Ovary (tissue), 9 donors: Measurements from ENCODE around the gene WNT4. TPM values are rescaled to one million over a fixed set of nuclear protein-coding genes. Genes with fewer than 3 reads are reported as not detected.

ENCODE experiments used
- DNase-seq, 5 donors: peaks; one replicate each; pipeline ENCODE4 v3.0.0-alpha.2; 2019 to 2020
- H3K27ac ChIP-seq, 2 donors: fragments of 200-600 bp; one replicate each; pipeline versions ENCODE4 v1.5.1 to v1.8.0; 2019 to 2022
- H3K27me3 ChIP-seq: fragments of 200-600 bp; one replicate; pipeline ENCODE4 v1.8.0; 2022
- H3K36me3 ChIP-seq: fragments of 200-600 bp; sonication (generic); one replicate; pipeline ENCODE4 v1.5.1; 2019
- H3K4me1 ChIP-seq: one replicate; pipeline ENCODE4 v1.8.1; 2013; ENCODE audit warnings: mild to moderate bottlenecking, moderate library complexity; ENCODE audit not compliant: insufficient read depth
- H3K4me3 ChIP-seq: fragments of 200-600 bp; sonication (generic); one replicate; pipeline ENCODE4 v1.5.1; 2017
- H3K9me3 ChIP-seq, 2 donors: fragments of 200-600 bp in 1 of 2; sonication (generic) in 1 of 2; one replicate each; pipeline versions ENCODE4 v1.5.1 to v1.8.1; 2013 to 2019; ENCODE audit warnings: mild to moderate bottlenecking in 1 of 2, moderate library complexity in 1 of 2
- EP300 ChIP-seq: sonication (generic); formaldehyde crosslinking; IDR thresholded peaks from one replicate; pipeline ENCODE4 v1.6.1; 2017; ENCODE audit warnings: antibody characterized with exemption
- POLR2A ChIP-seq: fragments of 450-650 bp; IDR thresholded peaks from one replicate; pipeline ENCODE4 v1.6.1; 2017; ENCODE audit warnings: antibody characterized with exemption, mild to moderate bottlenecking, moderate library complexity
- WGBS, 3 donors: extraction: QIAGEN DNeasy Blood & Tissue Kit in 1 of 3; methylation state at CpG; one replicate each; pipeline versions ENCODE4 v1.1.5 to v1.1.7; 2013 to 2017; 5-methylcytosine and 5-hydroxymethylcytosine counted together
- intact Hi-C, 4 donors: fragments of 100-400 bp; cut with DNase I; formaldehyde crosslinking; loops; one replicate each; pipeline versions ENCODE4 v1.11.0 to v1.15.1; 2022 to 2023
- polyA plus RNA-seq, 2 donors: library from polyadenylated mRNA; stranded (reverse); fragments of 200-250 nt in 1 of 2; fragments of 350-450 nt in 1 of 2; fragmentation: Illumina TruSeq in 1 of 2; extraction: RNeasy Lipid Tissue Mini Kit (QIAGEN cat#74804) in 1 of 2; gene quantifications; one replicate each; pipeline ENCODE4 v1.2.3, GENCODE V29; 2013 to 2014
- total RNA-seq, 7 donors: library from RNA; depleted of rRNA in 2 of 7; stranded (reverse); fragments of >200 nt in 2 of 7; fragmentation: NEBNext Ultra II Directional in 3 of 7; extraction: Animal tissue kit (Norgen Biotek cat#: 25700) in 3 of 7; gene quantifications; one replicate each; pipeline versions ENCODE4 v1.1.0 to v1.2.4, GENCODE V29; 2016 to 2023
- TF ChIP-seq, protein P1 (sequence below), 3 donors: fragments of 450-650 bp in 2 of 3; fragments of 200-600 bp in 1 of 3; IDR thresholded peaks; one replicate each; pipeline versions ENCODE4 v1.5.1 to v1.8.0; 2016 to 2022; ENCODE audit warnings: antibody characterized with exemption in 3 of 3, mild to moderate bottlenecking in 1 of 3
- donor health status: DM: no; HTN: no; CAD: no; lungs with moderate emphysema.
- donor health status: DM: no; HTN: no; CAD: no.
- donor health status: Bipolar disorder and iron deficiency.
- donor health status: DM: yes; HTN: yes; CAD: no.
- donor health status: DM: no; HTN: no; CAD: no.
- donor health status: DM: yes; HTN: yes; CAD: no.

WNT4 gene
- total and polyA plus RNA-seq, 9 donors: 3.7 to 125 (median 17.2) TPM

DNA sequence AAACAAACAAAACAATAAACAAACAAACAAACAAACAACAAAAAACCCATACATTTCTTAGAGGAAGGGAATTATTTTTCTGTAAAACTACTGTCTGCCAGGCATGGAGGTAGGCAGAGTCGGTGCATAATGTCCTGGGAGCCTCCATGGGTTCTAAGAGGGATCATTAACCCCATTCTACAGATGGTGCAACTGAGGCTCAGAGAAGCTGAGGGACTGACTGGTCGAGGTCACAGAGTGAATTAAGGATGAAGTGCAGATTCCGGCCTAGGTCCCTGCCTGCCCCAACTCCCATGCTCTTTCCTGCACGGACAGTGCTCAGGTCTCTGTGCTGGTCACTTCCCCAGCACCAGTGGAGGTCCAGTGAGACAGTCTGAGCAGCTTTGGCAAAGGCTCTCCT, 15.8 kb upstream of the WNT4 start:
- Histone ChIP-seq H3K4me1 (peaks cover 2% of the 10 kb centered on the region), H3K4me3 (no peak overlapping the region), H3K27me3 (no peaks in the 10 kb centered on the region), H3K9me3 (no peaks in the 10 kb centered on the region), H3K36me3 (no peaks in the 10 kb centered on the region), H3K27ac (no peak overlapping the region)
- intact Hi-C loops: loop anchor here in 1 of 4 donors (10.0 kb wide), 1 partner anchor 116 kb away; no protein-coding TSS in a partner anchor
- DNase-seq: no peak
- 89 to 95% (median 91%) methylated on average over 4 of the region's 4 CpGs for WGBS, 3 donors
- TF ChIP-seq, protein P1, sequence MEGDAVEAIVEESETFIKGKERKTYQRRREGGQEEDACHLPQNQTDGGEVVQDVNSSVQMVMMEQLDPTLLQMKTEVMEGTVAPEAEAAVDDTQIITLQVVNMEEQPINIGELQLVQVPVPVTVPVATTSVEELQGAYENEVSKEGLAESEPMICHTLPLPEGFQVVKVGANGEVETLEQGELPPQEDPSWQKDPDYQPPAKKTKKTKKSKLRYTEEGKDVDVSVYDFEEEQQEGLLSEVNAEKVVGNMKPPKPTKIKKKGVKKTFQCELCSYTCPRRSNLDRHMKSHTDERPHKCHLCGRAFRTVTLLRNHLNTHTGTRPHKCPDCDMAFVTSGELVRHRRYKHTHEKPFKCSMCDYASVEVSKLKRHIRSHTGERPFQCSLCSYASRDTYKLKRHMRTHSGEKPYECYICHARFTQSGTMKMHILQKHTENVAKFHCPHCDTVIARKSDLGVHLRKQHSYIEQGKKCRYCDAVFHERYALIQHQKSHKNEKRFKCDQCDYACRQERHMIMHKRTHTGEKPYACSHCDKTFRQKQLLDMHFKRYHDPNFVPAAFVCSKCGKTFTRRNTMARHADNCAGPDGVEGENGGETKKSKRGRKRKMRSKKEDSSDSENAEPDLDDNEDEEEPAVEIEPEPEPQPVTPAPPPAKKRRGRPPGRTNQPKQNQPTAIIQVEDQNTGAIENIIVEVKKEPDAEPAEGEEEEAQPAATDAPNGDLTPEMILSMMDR (IDR thresholded peaks at IDR 0.05): no peak
- TF ChIP-seq EP300: no peak
- TF ChIP-seq POLR2A: no peak

DNA sequence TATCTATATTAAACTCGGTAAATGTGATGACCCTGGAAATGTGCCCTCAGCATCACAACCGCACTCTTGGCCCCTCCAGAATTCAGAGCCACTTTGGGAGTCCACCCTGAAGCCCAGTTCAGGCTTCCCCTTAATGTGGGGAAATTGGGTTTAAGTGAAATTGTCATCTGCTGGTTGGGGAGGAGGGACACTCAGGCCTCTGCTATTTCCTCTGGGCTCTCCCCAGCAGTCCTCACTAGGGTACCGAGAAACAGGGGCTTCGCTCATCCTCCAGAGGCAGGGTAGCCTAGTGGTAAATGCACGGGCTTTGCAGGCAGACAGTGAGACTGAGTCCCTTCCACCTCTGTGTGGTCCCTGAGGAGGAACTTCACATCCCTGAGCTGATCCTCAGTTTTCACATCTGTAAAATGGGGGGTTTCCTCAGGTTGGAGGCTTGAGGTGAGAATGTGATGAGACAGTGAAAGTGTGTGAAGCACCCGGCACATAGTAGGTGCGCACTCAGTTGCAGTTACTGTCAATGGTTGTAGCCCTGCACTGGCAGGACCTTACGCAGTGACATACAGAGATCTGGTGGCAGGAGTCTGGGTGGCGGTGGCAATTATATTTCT, 14.6 kb upstream of the WNT4 start:
- WGBS, 3 donors: 89 to 91% (median 91%) methylated on average over 9 of the region's 9 CpGs
- H3K27me3 ChIP-seq: no peaks in the 10 kb centered on the region
- H3K4me3 ChIP-seq: no peak overlapping the region
- TF ChIP-seq POLR2A (no peak), EP300 (no peak)
- TF ChIP-seq, protein P1 (IDR thresholded peaks at IDR 0.05): no peak
- H3K4me1 ChIP-seq: peaks cover 2% of the 10 kb centered on the region
- H3K9me3 ChIP-seq: no peaks in the 10 kb centered on the region
- no peak overlapping the region for H3K27ac ChIP-seq
- intact Hi-C loops: loop anchor here in 1 of 4 donors (10.0 kb wide), 1 partner anchor 117 kb away; no protein-coding TSS in a partner anchor
- no peak for DNase-seq
- no peaks in the 10 kb centered on the region for H3K36me3 ChIP-seq

DNA sequence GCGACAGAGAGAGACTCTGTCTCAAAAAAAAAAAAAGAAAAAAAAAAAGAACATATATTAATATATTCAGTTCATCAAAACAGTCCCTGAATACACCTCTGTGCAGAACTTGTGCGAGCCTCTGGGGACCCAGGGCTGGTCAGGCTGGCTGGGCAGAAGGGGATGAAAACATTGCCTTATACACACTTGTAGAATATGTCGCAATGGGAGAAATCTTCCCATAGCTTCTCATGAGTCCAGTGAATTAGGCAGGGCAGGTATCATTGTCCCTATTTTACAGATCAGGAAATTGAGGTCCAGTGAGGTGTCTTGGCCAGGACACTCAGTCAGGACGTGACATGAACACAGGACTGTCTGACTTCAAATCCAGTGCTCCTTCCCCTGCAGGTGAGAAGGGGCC, 12.6 kb upstream of the WNT4 start:
- Histone ChIP-seq H3K36me3 (no peaks in the 10 kb centered on the region), H3K27me3 (no peaks in the 10 kb centered on the region), H3K4me1 (peaks cover 2% of the 10 kb centered on the region), H3K4me3 (no peak overlapping the region), H3K9me3 (no peaks in the 10 kb centered on the region), H3K27ac (no peak overlapping the region)
- TF ChIP-seq EP300 (no peak), POLR2A (no peak)
- TF ChIP-seq, protein P1 (IDR thresholded peaks at IDR 0.05): no peak
- 93 to 95% (median 94%) methylated on average over 4 of the region's 4 CpGs for WGBS, 3 donors
- intact Hi-C loops: loop anchor here in 1 of 4 donors (10.0 kb wide), 1 partner anchor 119 kb away; no protein-coding TSS in a partner anchor
- no peak for DNase-seq

DNA sequence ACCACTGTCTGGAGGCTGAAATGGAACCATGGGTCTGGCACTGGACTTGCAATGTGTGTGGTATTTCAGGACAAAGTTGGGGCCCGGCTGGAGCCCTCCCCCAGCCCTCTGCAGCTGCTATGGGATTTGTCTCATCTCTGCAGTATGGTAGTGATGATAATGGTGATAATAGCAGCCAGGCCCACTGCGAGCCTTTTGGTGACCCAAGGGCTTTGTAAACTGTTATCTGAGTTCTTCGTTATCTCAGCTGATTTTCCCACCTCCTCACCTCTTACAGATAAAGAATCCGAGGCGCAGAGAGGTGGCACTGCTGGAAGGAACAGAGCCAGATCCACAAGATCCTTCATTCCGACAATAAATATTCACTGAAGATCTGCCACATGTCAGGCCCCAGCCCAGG, 11.7 kb upstream of the WNT4 start:
- H3K27ac ChIP-seq: no peak overlapping the region
- no peak for TF ChIP-seq EP300
- TF ChIP-seq, protein P1 (IDR thresholded peaks at IDR 0.05): no peak
- no peak for TF ChIP-seq POLR2A
- H3K4me1 ChIP-seq: no peaks in the 10 kb centered on the region
- DNase-seq: no peak
- intact Hi-C loops: loop anchor here in 1 of 4 donors (10.0 kb wide), 1 partner anchor 120 kb away; no protein-coding TSS in a partner anchor
- WGBS, 3 donors: 75 to 85% (median 83%) methylated on average over 6 of the region's 6 CpGs
- no peaks in the 10 kb centered on the region for H3K9me3 ChIP-seq
- no peaks in the 10 kb centered on the region for H3K36me3 ChIP-seq
- H3K27me3 ChIP-seq: no peaks in the 10 kb centered on the region
- no peak overlapping the region for H3K4me3 ChIP-seq
